Caco-2 (cell line): Measurements from ENCODE around the gene LLGL1. TPM values are rescaled to one million over a fixed set of nuclear protein-coding genes. Genes with fewer than 3 reads are reported as not detected.

Source experiments
- BruUV-seq: library from RNA; stranded (reverse); fragments of 400-500 nt; replicated peaks from 2 replicates; lab custom pipeline; 2021; lab: Mats Ljungman, UMichigan
- CTCF ChIA-PET: fragments of 300-600 bp; sonication (Branson Sonifier 250); formaldehyde crosslinking; loops from one replicate; lab custom pipeline; 2022; ENCODE audit warnings: antibody characterized with exemption; lab: Charles Lee
- POLR2A ChIA-PET: fragments of 300-600 bp; sonication (Branson Sonifier 250); formaldehyde crosslinking; loops from one replicate; lab custom pipeline; 2022; ENCODE audit warnings: antibody characterized with exemption; lab: Charles Lee
- DNase-seq, 2 experiments: peaks; one replicate each; pipeline versions ENCODE4 v3.0.0 to v3.0.0-alpha.2; 2020 to 2022
- H3K27me3 ChIP-seq: replicated peaks from 2 replicates; pipeline ENCODE4 v1.6.0; 2011; ENCODE audit warnings: low read length; ENCODE audit not compliant: control insufficient read depth, insufficient read depth
- H3K36me3 ChIP-seq: 2 replicates; pipeline ENCODE4 v1.5.1; 2011; ENCODE audit warnings: low read length; ENCODE audit not compliant: control insufficient read depth, insufficient read depth
- H3K4me1 ChIP-seq: fragments of 250-450 bp; sonication (Bioruptor Pico); 2 replicates; pipeline ENCODE4 v1.5.1; 2020; ENCODE audit warnings: mild to moderate bottlenecking
- H3K4me3 ChIP-seq: 2 replicates; pipeline ENCODE4 v1.5.1; 2011; ENCODE audit warnings: low read depth, mild to moderate bottlenecking, control low read depth, low read length
- H3K9me3 ChIP-seq: fragments of 250-450 bp; sonication (Bioruptor Pico); 2 replicates; pipeline ENCODE4 v1.5.1; 2020; ENCODE audit warnings: mild to moderate bottlenecking, moderate library complexity
- H3K27ac Mint-ChIP-seq: one replicate; pipeline ENCODE4 v1.8.0; 2022; ENCODE audit warnings: mixed read lengths; ENCODE audit not compliant: unreplicated experiment
- H3K27me3 Mint-ChIP-seq: one replicate; pipeline ENCODE4 v1.8.0; 2022; ENCODE audit warnings: mixed read lengths; ENCODE audit not compliant: insufficient read depth, unreplicated experiment
- H3K36me3 Mint-ChIP-seq: one replicate; pipeline ENCODE4 v1.8.0; 2022; ENCODE audit warnings: mild to moderate bottlenecking, mixed read lengths; ENCODE audit not compliant: insufficient read depth, unreplicated experiment
- H3K4me1 Mint-ChIP-seq: one replicate; pipeline ENCODE4 v1.8.0; 2022; ENCODE audit warnings: low read depth, mixed read lengths; ENCODE audit not compliant: unreplicated experiment
- H3K4me3 Mint-ChIP-seq: one replicate; pipeline ENCODE4 v1.8.0; 2022; ENCODE audit warnings: mild to moderate bottlenecking, moderate library complexity, mixed read lengths; ENCODE audit not compliant: unreplicated experiment
- H3K9me3 Mint-ChIP-seq: one replicate; pipeline ENCODE4 v1.8.0; 2022; ENCODE audit warnings: mixed read lengths; ENCODE audit not compliant: unreplicated experiment
- intact Hi-C: fragments of 100-400 bp; cut with micrococcal nuclease; formaldehyde crosslinking; loops from one replicate; pipeline ENCODE4 v1.10.0; 2022; ENCODE audit not compliant: unreplicated experiment
- total RNA-seq: library from RNA; stranded (reverse); gene quantifications from 2 replicates; pipeline ENCODE4 v1.2.3, GENCODE V29; 2022
- TF ChIP-seq, protein P1 (sequence below), 2 experiments: fragments of 200-600 bp in 1 of 2; IDR thresholded peaks; 1 replicate in 1 of 2; 2 replicates in 1 of 2; pipeline versions ENCODE4 v1.5.1 to v1.8.0; 2011 to 2022; ENCODE audit warnings: antibody characterized with exemption in 1 of 2, control low read depth in 1 of 2, inconsistent platforms in 1 of 2, low read depth in 1 of 2, low read length in 1 of 2, mild to moderate bottlenecking in 1 of 2, moderate library complexity in 1 of 2; ENCODE audit not compliant: insufficient read depth in 1 of 2, severe bottlenecking in 1 of 2, unreplicated experiment in 1 of 2

Gene LLGL1
- total RNA-seq, 1 experiment from 2014 or later, result 41.3 TPM

- DNase-seq, result no peak
- CTCF ChIA-PET, result no interaction called here
- peaks cover 91% of the 10 kb centered on the region for H3K36me3 Mint-ChIP-seq
- H3K4me1 ChIP-seq, result peaks cover 14% of the 10 kb centered on the region
- H3K9me3 Mint-ChIP-seq, result no peaks in the 10 kb centered on the region
- POLR2A ChIA-PET, result no interaction called here
- no peaks in the 10 kb centered on the region for H3K9me3 ChIP-seq
- H3K36me3 ChIP-seq, result peaks cover 11% of the 10 kb centered on the region
- H3K27me3 Mint-ChIP-seq, result no peaks in the 10 kb centered on the region
- peaks cover 10% of the 10 kb centered on the region for H3K4me1 Mint-ChIP-seq
- H3K27me3 ChIP-seq, result no peaks in the 10 kb centered on the region
- no TSS peak for BruUV-seq
- TF ChIP-seq, protein P1, sequence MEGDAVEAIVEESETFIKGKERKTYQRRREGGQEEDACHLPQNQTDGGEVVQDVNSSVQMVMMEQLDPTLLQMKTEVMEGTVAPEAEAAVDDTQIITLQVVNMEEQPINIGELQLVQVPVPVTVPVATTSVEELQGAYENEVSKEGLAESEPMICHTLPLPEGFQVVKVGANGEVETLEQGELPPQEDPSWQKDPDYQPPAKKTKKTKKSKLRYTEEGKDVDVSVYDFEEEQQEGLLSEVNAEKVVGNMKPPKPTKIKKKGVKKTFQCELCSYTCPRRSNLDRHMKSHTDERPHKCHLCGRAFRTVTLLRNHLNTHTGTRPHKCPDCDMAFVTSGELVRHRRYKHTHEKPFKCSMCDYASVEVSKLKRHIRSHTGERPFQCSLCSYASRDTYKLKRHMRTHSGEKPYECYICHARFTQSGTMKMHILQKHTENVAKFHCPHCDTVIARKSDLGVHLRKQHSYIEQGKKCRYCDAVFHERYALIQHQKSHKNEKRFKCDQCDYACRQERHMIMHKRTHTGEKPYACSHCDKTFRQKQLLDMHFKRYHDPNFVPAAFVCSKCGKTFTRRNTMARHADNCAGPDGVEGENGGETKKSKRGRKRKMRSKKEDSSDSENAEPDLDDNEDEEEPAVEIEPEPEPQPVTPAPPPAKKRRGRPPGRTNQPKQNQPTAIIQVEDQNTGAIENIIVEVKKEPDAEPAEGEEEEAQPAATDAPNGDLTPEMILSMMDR (IDR thresholded peaks at IDR 0.05; ENCODE audit: insufficient read depth in 1 of 2, low read depth in 1 of 2, low read length in 1 of 2, severe bottlenecking in 1 of 2, unreplicated experiment in 1 of 2), result no peak
- H3K27ac Mint-ChIP-seq, result no peak overlapping the region
- intact Hi-C loops, result no loop called here
- H3K4me3 ChIP-seq, result no peak overlapping the region
- H3K4me3 Mint-ChIP-seq, result no peak overlapping the region
Observed at GRCh38 chr17:18198530-18198929, 26.9 kb upstream of the LLGL1 start.

DNA sequence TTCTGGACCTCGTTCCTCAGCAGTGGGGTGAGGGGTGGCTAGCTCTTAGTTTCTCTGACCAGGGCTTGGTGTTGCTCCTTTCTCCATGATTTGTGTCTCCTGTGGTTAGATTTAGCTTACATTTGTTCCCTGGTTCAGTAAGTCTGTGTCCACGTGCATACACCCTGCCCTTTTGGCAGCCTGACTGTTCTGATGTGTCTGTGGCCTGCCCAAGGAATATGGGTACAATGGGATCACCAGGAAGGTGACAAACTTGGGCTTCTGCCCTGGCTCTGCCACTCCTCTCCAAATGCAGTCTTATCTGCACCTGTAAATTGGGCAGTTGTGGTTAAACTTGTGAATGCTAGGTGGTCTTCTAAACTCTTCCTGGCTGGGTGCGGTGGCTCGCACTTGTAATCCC, 24.3 kb upstream of the LLGL1 start:
- TF ChIP-seq, protein P1 (IDR thresholded peaks at IDR 0.05; ENCODE audit: insufficient read depth in 1 of 2, low read depth in 1 of 2, low read length in 1 of 2, severe bottlenecking in 1 of 2, unreplicated experiment in 1 of 2), result no peak
- DNase-seq, result no peak
- intact Hi-C loops, result loop anchor here (5.0 kb wide), 1 partner anchor 59 kb away; no protein-coding TSS in a partner anchor
- Mint-ChIP-seq H3K4me3 (no peak overlapping the region), H3K36me3 (peaks cover 76% of the 10 kb centered on the region), H3K27me3 (no peaks in the 10 kb centered on the region), H3K27ac (no peak overlapping the region), H3K4me1 (peaks cover 12% of the 10 kb centered on the region), H3K9me3 (no peaks in the 10 kb centered on the region)
- BruUV-seq, result no TSS peak
- Histone ChIP-seq H3K9me3 (no peaks in the 10 kb centered on the region), H3K4me3 (no peak overlapping the region), H3K36me3 (peaks cover 6% of the 10 kb centered on the region), H3K27me3 (no peaks in the 10 kb centered on the region), H3K4me1 (peaks cover 19% of the 10 kb centered on the region)
- POLR2A ChIA-PET, result no interaction called here
- CTCF ChIA-PET, result no interaction called here

- H3K9me3 Mint-ChIP-seq, result no peaks in the 10 kb centered on the region
- H3K27me3 Mint-ChIP-seq, result no peaks in the 10 kb centered on the region
- no peaks in the 10 kb centered on the region for H3K27me3 ChIP-seq
- peaks cover 12% of the 10 kb centered on the region for H3K4me1 Mint-ChIP-seq
- no peaks in the 10 kb centered on the region for H3K9me3 ChIP-seq
- CTCF ChIA-PET, result interaction anchor here (0.7 to 1.5 kb wide), 4 partner anchors 15 to 156 kb away, joined by 3 to 6 read pairs (median 4); partner anchors contain the start of gene ALKBH5
- POLR2A ChIA-PET, result no interaction called here
- no peak overlapping the region for H3K4me3 ChIP-seq
- peaks cover 19% of the 10 kb centered on the region for H3K4me1 ChIP-seq
- peaks cover 73% of the 10 kb centered on the region for H3K36me3 Mint-ChIP-seq
- H3K36me3 ChIP-seq, result peaks cover 5% of the 10 kb centered on the region
- intact Hi-C loops, result loop anchor here (5.0 kb wide), 1 partner anchor 61 kb away; no protein-coding TSS in a partner anchor
- H3K27ac Mint-ChIP-seq, result peak overlapping the region; percentile 88
- TF ChIP-seq, protein P1 (IDR thresholded peaks at IDR 0.05; ENCODE audit: insufficient read depth in 1 of 2, low read depth in 1 of 2, low read length in 1 of 2, severe bottlenecking in 1 of 2, unreplicated experiment in 1 of 2), result no peak
- peak overlapping the region; percentile 44 for H3K4me3 Mint-ChIP-seq
- peak; percentile 78 to 83 for DNase-seq
- BruUV-seq, result no TSS peak
Observed at GRCh38 chr17:18203308-18203707, 22.1 kb upstream of the LLGL1 start.
